DLD1 (cell line): ENCODE results near the gene PI4KA.
"Not testable (repeated sequence)": the region's sequence is repeated elsewhere in the genome, so short reads cannot be mapped to it uniquely, and the experiment has no call there.

Experiments
- in situ Hi-C: cut with HindIII; loops from 2 replicates; pipeline ENCODE4 v1.10.0; 2017; ENCODE audit warnings: low sequenced_read_pairs

PI4KA gene

DNA sequence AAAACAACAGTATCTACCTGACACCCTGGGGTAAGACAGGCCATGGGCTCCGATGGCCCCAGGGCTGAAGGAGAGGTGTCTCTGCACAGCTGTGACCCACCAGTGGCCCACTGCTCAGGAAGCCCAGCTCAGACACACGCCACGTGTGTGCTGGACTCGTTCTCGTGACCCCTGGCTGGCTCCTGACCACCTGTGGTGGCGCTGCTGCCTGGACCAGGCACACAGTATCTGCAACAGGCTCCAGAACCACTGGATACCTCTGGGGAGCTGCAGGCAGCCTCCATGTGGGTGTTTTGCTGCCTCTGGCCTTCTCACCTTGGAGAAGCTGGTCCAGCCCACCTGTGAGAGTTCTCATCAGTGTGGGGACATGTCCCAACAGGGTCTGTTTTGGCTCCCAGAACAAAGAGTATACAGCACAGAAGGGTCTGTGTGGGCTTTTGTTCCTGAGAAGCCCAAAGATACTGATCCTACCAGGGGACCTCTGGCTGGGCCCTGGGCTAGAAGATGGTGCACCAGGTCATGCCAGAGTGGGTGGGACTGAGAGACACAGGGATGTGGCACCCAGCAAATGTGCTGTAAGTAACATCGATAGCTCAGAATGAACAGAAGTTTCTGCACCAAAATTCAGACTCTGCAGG lies 106.4 kb downstream of the PI4KA start:
- in situ Hi-C loops: no loop called here

GRCh38 chr22:20751185-20751851 lies 107.3 kb downstream of the PI4KA start:
- in situ Hi-C loops: no loop called here

GRCh38 chr22:20750461-20751184 lies 108.0 kb downstream of the PI4KA start:
- in situ Hi-C loops: no loop called here

GRCh38 chr22:20749453-20749852 lies 109.2 kb downstream of the PI4KA start:
- in situ Hi-C loops: no loop called here

GRCh38 chr22:20748731-20749428 lies 109.7 kb downstream of the PI4KA start:
- in situ Hi-C loops: no loop called here

GRCh38 chr22:20748082-20748481 lies 110.5 kb downstream of the PI4KA start:
- in situ Hi-C loops: no loop called here

- in situ Hi-C loops: no loop called here
Observed at GRCh38 chr22:20747223-20747622, 111.4 kb downstream of the PI4KA start.

DNA sequence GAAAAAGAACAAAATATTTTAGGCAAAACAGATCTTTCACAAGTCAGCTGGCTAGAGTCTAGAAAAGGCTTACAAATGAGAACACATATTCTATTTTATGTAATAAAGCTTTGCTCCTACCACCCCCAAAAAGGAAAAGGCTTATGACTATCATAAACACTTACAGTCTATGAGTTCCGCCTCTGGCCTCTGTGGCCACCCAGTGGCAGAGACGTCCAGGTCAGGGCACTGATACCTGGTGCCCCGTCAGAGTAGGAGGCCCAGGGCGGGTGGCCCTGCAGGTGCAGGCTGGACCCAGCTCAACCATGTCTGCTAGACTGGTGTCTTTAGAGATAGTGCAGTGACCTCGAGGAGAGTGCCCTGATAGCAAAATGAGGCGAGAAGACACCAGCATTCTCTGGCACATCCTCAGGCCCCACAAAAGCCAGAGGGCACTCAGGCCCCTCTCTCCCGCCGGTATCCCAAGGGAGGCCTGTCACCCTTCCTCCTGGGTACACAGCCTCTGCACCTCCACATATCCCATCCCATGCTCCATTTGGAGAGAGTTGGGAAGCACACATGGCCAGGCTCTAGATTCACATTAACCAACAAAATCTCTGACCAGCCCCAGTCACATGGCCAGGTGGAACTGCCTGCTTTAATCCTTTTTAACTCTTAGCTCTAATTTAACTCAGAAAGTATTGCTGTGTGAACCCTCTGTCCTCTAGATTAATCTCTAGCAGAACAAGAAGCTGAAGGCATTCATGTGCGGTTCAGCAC lies 112.0 kb downstream of the PI4KA start:
- in situ Hi-C loops: no loop called here

GRCh38 chr22:20745119-20745518 lies 113.5 kb downstream of the PI4KA start:
- in situ Hi-C loops: no loop called here

DNA sequence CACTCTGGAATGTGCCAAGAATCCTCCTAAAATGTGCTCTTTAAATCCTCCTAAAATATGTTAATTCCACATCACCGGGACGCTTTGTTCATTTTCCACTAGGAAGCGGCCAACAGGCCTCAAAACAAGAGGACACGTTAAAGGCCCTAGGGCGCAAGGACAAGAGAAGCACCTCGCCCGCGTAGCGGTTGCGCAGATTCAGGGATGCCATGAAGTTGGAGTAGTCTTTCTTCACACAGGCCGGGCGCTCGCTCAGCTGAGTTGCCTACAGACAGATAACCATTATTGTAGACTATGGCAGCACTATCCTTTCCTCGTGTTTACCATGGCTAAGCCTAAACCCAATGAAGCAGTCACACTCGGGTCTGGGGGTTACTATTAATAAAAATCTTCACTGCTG lies 114.2 kb downstream of the PI4KA start:
- in situ Hi-C loops: no loop called here

DNA sequence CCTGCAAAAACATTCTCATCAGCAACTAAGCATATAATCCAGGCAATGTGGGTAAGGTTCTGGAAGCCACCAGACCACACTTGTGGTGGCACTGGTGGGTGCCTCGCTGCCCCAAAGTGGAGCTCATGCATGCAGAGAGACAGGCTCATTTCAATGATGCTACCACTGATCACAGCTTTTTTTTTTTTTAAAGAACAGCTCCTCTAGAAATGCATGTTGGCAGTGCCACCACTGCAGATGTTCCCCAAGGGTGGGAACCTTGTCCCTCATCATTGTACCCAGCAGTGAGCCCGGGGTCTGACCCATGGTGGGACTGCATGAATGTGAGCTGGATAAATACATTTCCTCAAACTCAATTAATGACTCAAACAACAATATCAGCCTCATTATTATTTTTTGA lies 115.8 kb downstream of the PI4KA start:
- in situ Hi-C loops: no loop called here

GRCh38 chr22:20741634-20742581 lies 116.7 kb downstream of the PI4KA start:
- in situ Hi-C loops: no loop called here

GRCh38 chr22:20741008-20741633 lies 117.5 kb downstream of the PI4KA start:
- in situ Hi-C loops: no loop called here

DNA sequence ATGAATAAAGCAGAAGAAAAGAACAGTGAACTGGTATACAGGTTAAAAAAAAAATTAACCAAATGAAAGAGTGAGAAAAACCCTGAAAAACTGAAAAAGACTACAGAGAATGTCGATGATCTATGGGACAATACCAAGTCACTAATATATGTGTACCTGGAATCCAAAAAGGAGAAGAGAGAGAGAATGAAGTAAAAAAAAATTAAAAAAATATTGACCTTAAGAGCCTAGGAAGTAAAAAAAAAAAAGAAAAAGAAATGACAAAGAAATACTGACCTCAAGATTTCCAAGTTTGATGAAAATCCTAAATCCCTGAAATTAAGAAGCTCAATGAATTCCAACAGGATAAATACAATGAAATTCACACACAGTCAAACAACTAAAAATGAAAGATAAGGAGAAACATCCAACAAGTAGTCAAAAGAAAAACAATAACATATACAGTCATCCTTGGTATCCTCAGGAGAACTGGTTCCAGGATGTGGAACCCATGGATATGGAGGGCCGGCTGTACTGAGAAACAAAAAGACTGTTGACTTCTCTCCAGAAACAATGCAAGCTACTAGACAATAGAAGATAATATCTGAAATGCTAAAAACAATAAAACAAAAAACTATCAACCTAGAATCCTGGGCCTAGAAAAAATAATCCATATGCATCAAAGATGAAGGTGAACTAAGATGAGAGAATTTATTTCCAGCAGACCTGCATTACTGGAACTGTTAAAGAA lies 118.2 kb downstream of the PI4KA start:
- in situ Hi-C loops: no loop called here

DNA sequence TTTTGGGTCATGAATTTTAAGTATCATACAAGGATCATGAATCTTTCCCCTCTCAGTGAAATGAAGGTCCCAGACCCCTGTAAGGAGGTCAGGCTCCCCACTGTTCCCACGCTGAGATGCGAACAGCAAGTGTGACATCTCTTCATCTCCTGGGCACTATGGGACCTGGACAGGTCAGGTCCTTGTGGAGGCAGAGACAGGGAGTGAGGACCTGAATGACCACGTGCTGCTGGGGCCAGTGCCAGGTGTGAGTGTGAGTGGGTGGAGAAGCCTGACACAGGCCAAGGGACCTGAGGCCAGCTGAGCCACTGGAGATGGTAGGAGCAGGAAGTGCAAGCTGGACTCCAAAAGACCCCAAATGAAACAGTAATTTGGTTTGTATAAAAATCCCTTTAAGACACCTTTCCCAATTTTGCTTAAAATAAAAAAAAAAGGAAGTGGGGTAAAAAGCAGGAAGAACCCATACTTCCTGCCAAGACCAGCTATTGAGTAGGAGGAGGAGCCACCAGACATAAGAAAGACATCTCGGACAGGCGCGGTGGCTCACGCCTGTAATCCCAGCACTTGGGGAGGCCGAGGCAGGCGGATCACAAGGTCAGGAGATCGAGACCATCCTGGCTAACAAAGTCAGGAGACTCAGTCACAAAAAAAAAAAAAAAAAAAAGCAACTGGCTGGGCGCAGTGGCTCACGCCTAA lies 120.1 kb downstream of the PI4KA start:
- in situ Hi-C loops: no loop called here

- in situ Hi-C loops: not testable (repeated sequence)
Observed at GRCh38 chr22:20736891-20737290, 121.7 kb downstream of the PI4KA start.

- in situ Hi-C loops: not testable (repeated sequence)
Observed at GRCh38 chr22:20735356-20736162, 123.1 kb downstream of the PI4KA start.
